IPS DF 4.7 (cell line): ENCODE measurements around the gene CBFA2T3.
"Not testable (repeated sequence)": the region's sequence is repeated elsewhere in the genome, so short reads cannot be mapped to it uniquely, and the experiment has no call there.

Source experiments
- DNase-seq: peaks from one replicate; pipeline ENCODE4 v3.0.0-alpha.2; 2013; ENCODE audit warnings: low spot score; ENCODE audit errors: extremely low read depth

CBFA2T3 gene

DNA sequence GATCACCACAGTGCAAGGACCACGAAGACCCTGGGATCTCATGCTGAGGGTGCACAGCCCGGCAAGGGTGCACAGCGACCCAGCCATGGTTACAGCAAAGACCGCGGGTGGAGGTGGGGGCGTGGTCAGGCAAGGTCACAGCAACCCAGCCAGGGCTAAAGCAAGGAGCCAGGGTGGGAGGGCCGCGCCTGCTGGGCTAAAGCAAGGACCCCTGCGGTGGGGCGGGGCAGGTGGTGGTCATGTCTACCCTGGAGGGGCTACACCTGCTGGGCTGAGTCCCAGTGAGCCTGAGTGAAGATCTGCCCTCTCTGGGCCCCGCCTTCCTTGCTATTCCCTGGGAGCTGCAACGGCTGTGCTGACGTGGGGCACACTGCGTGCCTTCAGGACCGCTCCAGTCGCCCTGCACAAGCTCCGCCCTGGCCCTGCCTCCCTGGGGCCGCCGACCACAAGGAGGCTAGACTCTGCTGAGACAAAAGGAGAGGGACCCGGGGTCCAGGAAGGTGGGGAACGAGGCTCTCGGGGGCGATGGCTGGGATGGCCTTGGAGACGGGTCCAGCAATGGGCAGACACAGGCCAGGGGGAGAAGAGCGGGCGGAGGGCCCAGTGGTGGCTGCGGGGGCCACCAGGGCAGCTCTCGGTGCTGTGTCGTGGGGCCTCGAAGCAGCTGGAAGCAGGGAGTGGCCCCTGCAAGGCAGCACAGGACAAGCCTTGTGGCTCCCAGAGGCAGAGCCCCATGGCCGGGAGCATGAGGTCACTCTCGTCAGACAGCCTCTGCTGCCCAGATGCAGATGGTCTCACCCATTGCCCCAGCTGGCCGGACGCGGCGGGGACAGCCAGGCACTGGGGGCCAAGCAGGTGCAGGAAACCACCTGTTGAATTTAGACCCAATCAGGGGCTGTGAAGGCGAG is 52.8 kb downstream of the CBFA2T3 start:
- DNase-seq, result no peak

DNA sequence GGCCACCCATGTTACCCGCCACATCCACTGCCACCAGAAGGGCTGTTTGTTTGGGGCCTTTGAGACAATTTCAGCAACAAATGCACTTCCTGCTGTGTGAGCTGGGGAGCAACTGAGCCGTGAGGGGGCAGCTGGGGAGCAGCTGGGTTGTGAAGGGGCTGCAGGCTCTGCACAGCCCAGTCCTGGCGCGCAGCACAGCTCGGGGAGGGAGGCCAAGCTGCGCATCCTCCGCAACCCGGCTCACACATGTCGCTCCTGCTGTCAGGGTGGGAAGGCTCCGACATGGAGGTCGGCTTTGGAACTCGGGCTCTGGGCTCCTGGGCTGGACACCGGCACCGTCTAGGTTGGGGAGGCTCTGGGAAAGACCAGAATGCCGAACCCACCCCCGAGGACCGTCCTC is 53.6 kb downstream of the CBFA2T3 start:
- no peak for DNase-seq

DNA sequence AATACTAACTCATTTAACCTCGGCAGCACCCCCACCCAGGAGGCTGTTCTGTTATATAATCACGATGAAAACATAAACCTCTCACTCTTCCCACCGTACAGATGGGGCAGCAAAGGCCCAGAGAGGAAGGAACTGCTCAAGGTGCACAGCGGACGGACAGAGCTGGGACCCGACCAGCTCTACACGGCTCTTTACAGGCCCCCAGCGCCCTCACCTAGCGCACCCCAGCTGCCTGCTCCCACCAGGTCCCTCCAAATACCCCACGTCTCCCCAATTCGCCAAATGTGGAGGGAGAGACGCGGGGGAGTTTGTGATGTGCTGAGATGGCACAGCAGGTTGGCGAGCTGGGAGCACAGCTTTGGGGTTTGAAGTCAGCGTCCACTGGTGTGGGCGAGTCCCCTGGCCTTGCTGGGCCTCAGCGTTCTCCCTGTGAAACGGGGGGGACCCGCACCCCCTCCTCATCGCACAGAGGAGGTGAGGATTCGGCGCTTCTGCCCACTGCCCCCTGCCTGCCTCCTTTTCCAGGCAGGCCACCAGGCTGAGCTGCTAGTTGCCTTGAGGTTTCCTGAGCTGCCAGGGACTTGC is 54.1 kb downstream of the CBFA2T3 start:
- no peak for DNase-seq

DNA sequence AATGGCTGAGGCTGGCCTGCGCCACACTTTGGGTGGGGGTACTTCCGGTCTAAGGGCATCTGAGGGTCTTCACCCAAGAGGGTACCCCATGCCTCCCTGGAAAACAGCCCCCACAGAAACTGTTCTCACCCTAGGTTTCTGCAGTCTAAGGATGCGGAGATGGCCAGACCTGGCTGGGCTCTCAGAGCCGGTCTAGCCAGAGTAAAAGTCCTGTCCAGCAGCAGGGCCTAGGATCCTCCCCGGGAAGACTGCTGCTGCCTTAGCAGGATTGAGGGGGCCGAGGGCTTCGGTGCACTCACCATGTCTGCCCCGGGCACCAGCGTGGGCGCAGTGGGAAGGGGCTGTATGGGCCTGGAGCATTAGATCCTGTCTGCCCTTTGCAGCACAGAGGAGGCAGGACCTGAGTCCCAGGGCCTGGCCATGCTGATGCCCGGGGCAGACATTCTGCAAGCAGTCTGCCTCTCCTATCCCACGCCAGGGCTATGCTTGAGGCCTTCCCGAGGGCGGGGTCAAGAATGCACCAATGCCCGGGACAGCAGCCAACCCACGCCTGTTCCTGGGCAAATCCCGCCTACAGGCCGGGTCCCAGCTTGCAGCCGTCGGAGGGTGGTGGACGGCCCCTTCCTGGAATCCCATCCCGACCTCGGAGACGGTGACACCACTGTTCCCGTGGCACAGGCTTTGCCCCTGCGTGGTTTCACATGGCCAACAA is 54.7 kb downstream of the CBFA2T3 start:
- no peak for DNase-seq

DNA sequence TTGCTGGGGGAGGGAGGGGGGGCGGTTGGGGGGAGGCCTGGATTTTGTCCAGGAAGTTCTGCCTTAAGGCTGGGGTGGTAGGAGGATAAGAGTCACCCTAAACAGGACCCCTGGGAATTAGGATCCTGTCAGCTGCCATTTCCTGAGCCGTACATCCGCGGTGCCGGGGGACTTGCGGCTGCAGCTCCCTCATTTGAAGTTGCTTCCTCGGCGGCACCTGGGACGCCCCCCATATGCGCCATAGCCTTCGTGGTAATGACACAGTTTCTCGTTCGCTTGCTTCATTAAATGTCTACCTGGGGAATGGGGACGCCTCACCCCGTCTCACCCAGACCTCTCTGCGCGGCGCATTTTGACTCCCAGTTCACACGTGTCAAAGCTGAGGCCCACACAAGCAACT is 55.4 kb downstream of the CBFA2T3 start:
- DNase-seq, result no peak

DNA sequence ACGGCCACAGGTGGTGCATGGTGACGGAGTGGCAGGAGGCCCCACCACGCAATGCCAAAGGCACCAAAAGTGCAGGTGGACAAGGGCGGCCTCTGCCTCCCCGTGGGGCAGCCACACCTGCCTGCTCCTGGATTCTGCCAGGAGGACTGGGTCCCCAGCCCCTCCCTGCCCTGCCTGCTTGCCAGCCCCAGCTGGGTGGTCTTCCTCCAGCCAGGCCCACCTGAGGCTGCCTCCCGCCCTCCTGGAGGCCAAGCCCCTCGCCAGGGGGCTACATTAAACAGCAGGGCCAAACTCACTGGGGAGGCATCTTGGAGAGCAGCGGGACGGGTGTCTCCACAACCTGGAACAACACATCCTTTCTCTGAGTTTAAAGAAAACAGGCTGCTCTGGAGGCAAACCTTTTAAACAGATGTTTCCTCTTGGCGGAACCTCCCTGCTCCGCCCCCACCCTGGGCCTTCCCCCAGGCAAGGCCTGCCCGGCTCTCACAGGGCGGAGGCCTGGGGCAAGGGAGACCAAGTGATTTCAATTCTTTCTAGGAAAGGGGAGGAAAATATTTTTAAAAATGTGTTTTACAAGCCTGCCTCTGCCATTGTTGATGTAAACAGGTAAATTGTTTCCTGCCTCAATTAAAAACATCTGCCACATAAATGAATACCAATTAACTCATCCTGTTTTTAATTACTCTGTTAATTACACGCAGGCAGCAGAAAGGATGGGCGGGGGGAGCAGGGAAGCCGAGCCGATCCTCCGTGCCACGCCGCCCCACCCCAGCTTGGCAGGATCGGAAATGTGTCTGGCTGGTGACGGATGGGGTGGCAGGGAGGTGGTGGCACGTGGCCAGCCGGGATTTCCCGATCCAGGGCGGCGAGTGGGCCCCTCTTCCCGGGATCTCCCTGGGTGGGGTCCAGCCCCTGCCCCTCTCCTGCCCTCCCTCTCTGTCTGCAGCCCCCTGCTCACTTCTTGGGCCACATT is 56.1 kb downstream of the CBFA2T3 start:
- no peak for DNase-seq

DNA sequence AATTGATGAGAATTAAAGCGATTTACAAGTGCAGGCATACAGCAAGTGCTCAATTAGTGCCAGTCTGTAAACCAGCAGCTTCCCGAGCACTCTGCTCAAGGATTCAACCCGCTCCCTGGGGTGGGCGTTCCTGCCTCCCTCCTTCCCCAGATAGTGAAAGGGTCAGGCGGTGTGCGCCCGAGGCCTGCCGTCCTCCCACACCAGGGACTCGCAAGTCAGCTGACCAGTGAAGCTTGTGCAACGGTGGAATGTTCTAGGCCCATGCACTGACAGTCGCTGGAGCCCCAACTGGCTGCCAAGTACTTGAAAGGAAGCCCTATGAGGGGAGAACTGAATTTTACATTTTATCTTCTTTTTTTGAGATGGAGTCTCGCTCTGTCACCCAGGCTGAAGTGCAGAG is 57.1 kb downstream of the CBFA2T3 start:
- DNase-seq, result no peak

DNA sequence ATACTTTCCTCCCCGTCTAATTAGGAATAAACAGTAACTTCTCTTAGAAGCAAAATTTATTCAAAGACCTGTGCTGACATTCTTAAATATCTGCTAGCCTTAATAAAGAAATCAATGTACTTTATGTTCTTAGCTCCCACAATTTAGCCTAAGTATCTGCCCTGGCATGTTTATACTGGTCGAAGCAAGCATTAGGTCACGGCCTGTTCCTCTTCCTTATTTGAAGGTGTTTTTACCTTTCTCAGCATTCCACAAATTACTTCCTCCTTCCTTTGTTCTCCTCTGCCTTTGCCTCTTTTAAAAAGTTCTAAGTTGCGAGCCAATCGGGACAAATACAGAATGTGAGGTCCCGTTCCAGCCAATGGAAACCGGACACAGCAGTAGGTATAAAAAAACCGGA is 58.1 kb downstream of the CBFA2T3 start:
- not testable (repeated sequence) for DNase-seq

DNA sequence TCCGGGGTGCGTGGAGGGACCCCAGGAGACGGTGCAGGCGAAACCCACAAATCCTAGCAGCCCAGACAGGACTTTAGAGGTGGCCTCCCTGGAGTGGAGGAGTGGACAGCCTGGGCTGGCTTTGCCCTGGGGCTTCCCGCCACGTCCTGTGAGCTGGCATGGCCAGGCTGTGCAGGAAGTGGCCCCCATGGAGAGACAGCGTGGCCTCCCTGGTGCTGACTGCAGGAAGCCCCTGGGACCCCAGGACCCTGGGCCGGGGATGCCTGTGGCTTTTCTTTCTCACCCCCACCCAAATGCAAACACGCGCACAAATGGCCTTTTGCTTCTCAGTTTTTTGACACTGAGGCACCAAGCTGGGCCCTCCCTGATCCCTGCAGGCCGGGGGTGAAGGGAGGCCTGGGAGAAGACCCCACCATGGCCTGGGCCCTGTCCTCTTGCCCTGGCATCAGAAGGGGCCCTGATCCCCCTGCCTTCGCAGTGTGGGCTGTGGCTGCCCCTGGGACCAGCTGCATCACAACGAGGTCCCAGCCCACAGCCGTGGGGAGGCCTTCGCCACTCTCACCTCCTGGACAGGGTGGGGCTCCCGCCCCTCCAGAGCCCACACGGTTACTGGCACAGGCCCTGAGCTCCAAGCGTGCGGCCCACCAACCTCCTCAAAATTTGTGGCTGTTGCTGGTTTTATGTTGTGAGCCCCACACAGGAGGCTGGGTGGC is 58.9 kb downstream of the CBFA2T3 start:
- no peak for DNase-seq

DNA sequence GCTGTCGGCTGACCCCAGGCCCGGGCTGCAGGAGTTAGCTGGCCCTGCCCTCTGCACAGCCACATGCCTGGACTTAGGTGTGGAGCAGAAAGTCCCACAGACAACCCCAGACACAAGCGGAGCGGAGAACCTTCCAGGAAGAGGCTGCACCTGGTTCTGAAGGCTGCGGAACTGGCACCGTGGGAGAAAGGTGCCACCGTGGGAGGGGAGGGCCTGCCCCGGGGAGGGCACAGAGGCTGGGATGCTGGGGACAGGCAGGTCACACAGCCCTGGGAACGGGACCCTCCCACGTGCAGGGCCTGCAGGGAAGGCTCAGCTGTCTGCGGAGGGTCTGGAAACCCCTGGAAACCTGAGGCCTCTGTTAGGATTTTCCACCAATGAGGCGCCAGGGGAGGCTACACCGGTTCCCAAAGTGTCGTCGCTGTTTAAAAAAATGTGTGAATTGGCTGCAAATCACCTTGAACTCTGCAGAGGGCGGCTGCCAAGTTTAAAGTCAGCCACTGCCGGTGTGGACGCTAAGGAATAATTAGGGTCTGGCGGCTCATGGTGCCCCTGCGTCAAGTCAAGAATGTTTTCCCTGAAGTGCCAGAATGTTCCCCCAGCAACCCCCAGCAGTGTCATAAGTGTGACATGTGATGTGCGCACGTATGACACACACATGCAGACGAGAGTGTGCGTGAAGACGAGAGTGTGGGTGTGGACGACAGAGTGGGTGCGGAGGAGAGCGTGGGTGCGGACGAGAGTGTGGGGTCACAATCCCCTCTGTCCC is 59.7 kb downstream of the CBFA2T3 start:
- DNase-seq, result no peak

DNA sequence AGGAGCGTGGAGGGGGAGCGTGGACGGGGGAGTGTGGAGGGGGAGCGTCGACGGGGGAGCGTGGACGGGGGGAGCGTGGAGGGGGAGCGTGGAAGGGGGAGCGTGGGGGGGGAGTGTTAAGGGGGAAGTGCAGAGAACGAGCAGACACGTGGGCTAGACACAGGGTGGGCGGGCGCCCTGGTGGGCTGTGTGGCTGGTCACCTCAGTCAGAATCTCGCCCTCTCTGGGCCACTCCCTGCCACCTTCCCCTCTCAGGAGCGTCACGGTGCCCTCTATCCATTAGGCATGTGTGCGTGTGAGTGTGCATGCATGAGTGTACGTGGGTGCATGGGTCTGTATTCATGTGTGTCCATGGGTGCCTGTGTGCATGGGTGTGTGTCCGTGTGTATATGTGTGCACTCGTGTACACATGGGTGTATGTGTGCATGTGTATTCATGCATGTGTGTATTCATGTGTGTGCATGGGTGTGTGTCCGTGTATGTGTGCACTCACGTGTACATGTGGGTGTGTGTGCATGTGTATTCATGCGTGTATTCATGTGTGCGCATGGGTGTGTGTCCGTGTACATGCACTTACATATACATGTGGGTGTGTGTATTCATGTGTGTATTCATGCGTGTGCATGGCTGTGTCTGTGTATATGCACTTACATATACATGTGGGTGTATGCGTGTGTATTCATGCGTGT is 61.2 kb downstream of the CBFA2T3 start:
- DNase-seq, result no peak

DNA sequence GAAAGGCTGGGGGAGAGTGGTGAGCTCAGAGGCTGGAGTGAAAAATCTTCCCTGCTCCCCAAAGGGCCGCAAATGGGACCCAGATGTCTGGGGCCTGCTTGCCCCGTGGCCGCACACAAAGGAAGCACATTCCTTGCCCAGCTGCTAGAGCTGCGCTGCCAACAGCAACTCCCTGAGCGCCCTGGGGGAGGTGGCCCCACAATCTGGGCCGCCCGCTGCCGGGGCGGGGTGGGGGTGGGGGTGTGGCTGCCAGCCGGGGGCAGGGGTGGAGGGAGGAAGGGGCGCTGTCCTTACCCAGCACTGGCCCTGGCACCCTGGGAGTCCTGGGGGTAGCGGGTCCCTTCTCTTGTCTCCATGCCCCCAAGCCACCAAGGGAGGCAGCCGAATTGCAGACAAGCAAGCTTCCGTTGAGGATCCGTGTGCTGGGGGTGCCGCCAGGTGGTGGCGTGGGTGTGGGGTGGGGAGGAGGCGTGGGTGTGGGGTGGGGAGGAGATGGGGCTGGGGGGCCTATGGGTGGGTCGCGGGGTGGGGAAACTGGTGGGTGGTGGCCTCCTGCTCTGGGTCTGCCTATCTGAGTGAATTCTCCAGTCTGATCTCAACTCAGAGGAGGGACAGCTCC is 62.1 kb downstream of the CBFA2T3 start:
- no peak for DNase-seq

DNA sequence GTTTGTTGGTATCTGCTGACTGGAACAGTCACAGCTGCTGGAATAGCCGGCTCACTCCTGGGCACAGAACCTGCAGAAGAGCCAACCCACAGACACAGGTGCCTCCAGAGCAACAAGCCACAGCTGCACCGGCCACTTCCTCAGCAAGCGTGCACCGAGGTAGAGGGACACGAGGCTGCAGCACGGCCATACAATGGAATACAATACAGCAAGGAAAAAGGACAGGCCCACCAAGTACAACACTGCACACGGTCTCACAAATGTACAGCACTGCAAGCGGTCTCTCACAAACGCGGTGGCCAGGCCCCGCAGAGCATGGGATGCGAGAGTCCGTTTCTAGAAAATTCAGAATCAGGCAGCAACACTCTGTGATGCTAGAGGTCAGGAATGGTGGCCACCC is 63.1 kb downstream of the CBFA2T3 start:
- no peak for DNase-seq

DNA sequence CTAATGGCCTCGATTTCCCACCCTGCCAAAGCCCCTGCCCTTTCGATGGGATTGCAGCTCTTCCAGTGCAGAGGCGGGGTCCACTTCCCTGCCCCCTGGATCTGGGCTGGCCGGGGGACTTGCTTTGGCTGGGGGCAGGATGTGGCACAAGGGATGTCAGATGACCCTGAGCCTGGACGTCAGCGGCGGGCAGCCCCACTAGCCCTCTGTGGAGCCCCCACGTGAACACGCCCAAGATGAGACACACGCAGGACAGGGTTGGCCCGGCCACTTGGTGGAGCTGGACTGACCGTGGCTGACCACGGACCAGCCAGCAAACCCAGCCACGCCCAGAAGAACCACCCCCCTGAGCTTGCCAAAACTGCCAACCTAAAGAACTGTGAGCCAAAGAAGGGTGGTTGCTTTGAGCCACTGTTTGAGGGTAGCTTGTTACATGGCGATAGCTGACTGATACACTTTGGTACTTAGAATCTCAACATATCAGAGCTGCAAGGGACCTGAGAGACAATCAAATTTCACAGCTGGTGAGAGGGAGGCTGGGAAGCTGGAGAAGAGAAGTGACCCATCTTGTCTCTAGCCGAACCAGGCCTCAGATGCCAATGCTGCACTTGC is 63.9 kb downstream of the CBFA2T3 start:
- DNase-seq, result no peak

DNA sequence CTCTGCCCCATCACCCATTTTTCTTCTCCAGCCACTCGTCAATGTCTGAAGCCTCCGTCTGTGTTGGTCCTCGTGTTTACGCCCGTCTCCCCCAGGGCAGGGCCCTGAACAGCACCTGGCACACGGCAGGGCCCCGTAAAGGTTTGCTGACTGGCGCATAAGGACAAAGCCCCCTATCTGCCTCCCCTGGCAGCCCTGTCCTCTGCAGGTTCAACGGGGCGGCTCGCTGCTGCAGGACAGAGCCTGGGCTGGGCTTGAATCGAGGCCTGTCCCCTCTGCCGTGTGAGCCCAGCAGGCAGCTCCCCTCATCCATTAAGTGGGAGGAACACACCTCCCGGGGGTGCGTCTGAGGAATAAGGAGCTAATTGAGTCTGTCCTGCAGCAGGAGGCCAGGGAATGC is 64.5 kb downstream of the CBFA2T3 start:
- no peak for DNase-seq

DNA sequence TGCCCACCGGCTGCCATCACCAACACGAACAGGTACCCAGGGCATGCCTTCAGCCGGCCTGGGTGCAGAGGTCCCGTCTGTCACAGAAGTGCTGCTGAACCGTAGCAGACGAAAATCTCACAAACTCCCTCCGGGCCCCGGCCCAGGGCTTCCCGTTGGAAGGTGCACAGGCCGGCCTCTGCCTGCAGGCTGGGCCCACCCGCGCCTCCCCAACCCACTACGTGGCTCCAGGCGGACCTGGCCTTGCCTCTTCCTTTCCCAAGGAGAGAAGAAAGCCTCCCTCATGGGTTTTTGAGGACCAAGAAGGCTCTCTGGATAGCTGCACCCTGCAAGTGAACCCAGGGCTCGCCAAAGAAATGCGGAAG is 65.1 kb downstream of the CBFA2T3 start:
- DNase-seq, result no peak

DNA sequence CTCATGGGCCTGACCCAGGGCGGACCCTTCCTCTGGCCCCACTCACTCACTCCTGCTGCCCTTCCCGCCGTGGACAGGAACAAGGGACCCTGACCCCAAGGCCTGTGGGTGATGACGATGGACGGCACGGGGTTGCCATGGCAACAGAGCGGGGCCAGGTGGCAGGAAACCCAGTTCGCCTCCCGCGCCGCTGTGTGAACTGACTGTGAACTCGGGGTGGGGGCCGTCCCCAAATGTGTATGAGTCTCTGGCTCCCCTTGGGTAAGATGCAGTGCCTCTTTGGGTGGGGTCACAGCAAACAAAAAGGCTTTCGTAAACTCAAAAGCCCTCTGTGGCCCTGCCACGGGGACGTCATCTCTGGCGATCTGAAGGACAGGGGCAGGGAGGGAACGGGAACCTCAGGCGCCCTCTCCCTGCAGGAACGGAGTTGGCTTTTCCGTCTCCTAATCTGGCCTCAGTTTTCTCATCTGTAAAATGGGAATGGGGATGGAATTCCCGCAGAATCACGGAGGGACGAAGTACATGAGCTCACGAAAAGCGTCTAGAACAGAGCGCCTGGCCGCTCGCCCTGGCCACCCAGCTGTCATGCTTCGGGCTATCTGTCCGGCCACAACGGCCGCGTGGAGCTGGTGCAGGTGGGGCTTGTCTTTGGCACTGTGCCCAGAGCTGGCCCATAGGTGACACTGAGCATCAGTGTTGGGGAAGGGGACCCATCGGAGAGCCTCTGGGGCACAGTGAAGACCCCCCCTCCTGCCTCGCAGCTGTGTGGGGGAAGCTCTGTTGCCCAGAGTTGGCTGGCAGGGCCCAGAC is 65.7 kb downstream of the CBFA2T3 start:
- no peak for DNase-seq
